DMS114 treated with DMSO at 0.1 percent for 48 hours (cell line): ENCODE results near the gene DOK5.
"Not testable (repeated sequence)": the region's sequence is repeated elsewhere in the genome, so short reads cannot be mapped to it uniquely, and the experiment has no call there.

Source experiments
- DNase-seq: peaks from one replicate; lab custom pipeline; 2025; ENCODE audit not compliant: unreplicated experiment; lab: John Stamatoyannopoulos, UW

DOK5 gene

GRCh38 chr20:54469952-54470351, 5.4 kb upstream of the DOK5 start:
- no peak for DNase-seq

- DNase-seq: no peak
These were observed 4.7 kb upstream of the DOK5 start for GRCh38 chr20:54470697-54471096.

- DNase-seq: no peak
These were observed 2.8 kb upstream of the DOK5 start for GRCh38 chr20:54472607-54473006.

GRCh38 chr20:54473340-54473739, 2.1 kb upstream of the DOK5 start:
- no peak for DNase-seq

- DNase-seq: no peak
These were observed 1.3 kb upstream of the DOK5 start for GRCh38 chr20:54474046-54474445.

GRCh38 chr20:54474866-54475265, 527 bp upstream of the DOK5 start:
- no peak for DNase-seq

- no peak for DNase-seq
These were observed 996 bp downstream of the DOK5 start for GRCh38 chr20:54476169-54477009.

- DNase-seq: no peak
These were observed 2.0 kb downstream of the DOK5 start for GRCh38 chr20:54477191-54477955.

- DNase-seq: no peak
These were observed 3.9 kb downstream of the DOK5 start for GRCh38 chr20:54479138-54479906.

GRCh38 chr20:54479937-54480336, 4.5 kb downstream of the DOK5 start:
- DNase-seq: not testable (repeated sequence)

- DNase-seq: no peak
These were observed 6.0 kb downstream of the DOK5 start for GRCh38 chr20:54481442-54481841.

- DNase-seq: no peak
These were observed 10.2 kb downstream of the DOK5 start for GRCh38 chr20:54485631-54486030.

- no peak for DNase-seq
These were observed 11.2 kb downstream of the DOK5 start for GRCh38 chr20:54486585-54486984.

- DNase-seq: no peak
These were observed 13.0 kb downstream of the DOK5 start for GRCh38 chr20:54488442-54488841.

GRCh38 chr20:54491506-54491905, 16.1 kb downstream of the DOK5 start:
- DNase-seq: no peak

GRCh38 chr20:54494303-54495006, 19.1 kb downstream of the DOK5 start:
- DNase-seq: no peak

- DNase-seq: no peak
These were observed 22.7 kb downstream of the DOK5 start for GRCh38 chr20:54497931-54498718.

- no peak for DNase-seq
These were observed 23.7 kb downstream of the DOK5 start for GRCh38 chr20:54499111-54499510.

- no peak for DNase-seq
These were observed 26.8 kb downstream of the DOK5 start for GRCh38 chr20:54502179-54502578.

- no peak for DNase-seq
These were observed 31.2 kb downstream of the DOK5 start for GRCh38 chr20:54506643-54507042.
